ENCODE measurements around the gene BACH1. TPM values are rescaled to one million over a fixed set of nuclear protein-coding genes. Genes with fewer than 3 reads are reported as not detected.

The BACH1 gene
- total and polyA plus RNA-seq, 10 of the 15 experiments (the other 5 are each of a cell fraction or from before 2014, with no cell fraction given) = 3.2 to 25.7 (median 10.5) TPM

DNA sequence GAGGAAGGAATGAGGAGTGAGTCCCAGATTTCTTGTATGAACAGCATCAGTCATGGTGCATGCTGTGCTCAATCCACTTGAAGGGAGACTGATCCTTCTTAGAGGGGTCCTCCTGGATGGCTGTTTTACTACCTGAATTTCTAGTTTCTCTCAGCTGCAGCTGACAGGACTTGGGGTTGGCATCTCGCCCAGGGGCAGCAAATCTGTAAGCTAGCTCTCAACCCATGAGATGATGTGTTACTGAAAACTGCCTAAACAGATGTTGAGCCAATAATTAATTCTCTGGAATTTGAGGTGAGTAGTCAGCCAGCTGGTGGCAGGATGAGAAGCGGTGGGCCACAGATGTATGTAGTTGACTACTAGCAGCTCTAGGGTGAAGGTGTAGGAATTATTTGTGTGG, 19.6 kb downstream of the BACH1 start:
- Histone ChIP-seq H3K79me2 (ENCODE audit: control insufficient read depth, insufficient read depth, low read length) (peaks cover 77% of the 10 kb centered on the region), H3K4me2 (ENCODE audit: control insufficient read depth, insufficient read depth) (no peak overlapping the region), H3K36me3 (ENCODE audit: control insufficient read depth in 2 of 2, insufficient read depth in 2 of 2, low read length in 1 of 2) (peaks cover 1 to 2% of the 10 kb centered on the region in 2 experiments; a peak in 2 of 4 replicates), H3K9ac (ENCODE audit: control insufficient read depth, insufficient read depth, low read length) (no peak overlapping the region), H2AFZ (ENCODE audit: control insufficient read depth, low read depth, low read length) (no peak overlapping the region), H3K27ac (ENCODE audit: control insufficient read depth, insufficient read depth) (no peak overlapping the region), H4K20me1 (ENCODE audit: control insufficient read depth, insufficient read depth) (no peaks in the 10 kb centered on the region), H3K4me1 (ENCODE audit: control insufficient read depth, insufficient read depth, low read length) (no peaks in the 10 kb centered on the region), H3K27me3 (replicated peaks in 1 of 2; ENCODE audit: control insufficient read depth in 2 of 2, insufficient read depth in 2 of 2, low read length in 1 of 2) (no peaks in the 10 kb centered on the region), H3K9me3 (replicated peaks; ENCODE audit: control insufficient read depth, insufficient read depth, low read length) (peaks cover 1% of the 10 kb centered on the region; the same call in 1 of the 3 replicates), H3K4me3 (no peak overlapping the region)
- 98% methylated on average over 2 of the region's 2 CpGs for WGBS (ENCODE audit: insufficient coverage, insufficient replicate concordance, low lambda C conversion rate, missing lambda C conversion rate)
- FAIRE-seq = no peak
- DNase-seq (ENCODE audit: low read depth, low spot score) = no peak
- CTCF ChIA-PET = interaction anchor here (0.6 to 1.5 kb wide), 5 partner anchors 12 to 231 kb away, joined by 3 to 4 read pairs (median 3); no protein-coding TSS in a partner anchor
- TF ChIP-seq SRF (IDR thresholded peaks at IDR 0.05; ENCODE audit: low read depth in 2 of 2, low read length in 2 of 2) (no peak), CEBPB (IDR thresholded peaks at IDR 0.05; ENCODE audit: borderline replicate concordance in 1 of 2, low read depth in 2 of 2, low read length in 2 of 2) (no peak), ZZZ3 (IDR thresholded peaks at IDR 0.05; ENCODE audit: control insufficient read depth, insufficient read length, low read depth) (no peak), CBFB (IDR thresholded peaks at IDR 0.05; ENCODE audit: low read depth) (no peak), CREB1 (IDR thresholded peaks at IDR 0.05; ENCODE audit: low read depth) (no peak)
- TF ChIP-seq, protein P1, sequence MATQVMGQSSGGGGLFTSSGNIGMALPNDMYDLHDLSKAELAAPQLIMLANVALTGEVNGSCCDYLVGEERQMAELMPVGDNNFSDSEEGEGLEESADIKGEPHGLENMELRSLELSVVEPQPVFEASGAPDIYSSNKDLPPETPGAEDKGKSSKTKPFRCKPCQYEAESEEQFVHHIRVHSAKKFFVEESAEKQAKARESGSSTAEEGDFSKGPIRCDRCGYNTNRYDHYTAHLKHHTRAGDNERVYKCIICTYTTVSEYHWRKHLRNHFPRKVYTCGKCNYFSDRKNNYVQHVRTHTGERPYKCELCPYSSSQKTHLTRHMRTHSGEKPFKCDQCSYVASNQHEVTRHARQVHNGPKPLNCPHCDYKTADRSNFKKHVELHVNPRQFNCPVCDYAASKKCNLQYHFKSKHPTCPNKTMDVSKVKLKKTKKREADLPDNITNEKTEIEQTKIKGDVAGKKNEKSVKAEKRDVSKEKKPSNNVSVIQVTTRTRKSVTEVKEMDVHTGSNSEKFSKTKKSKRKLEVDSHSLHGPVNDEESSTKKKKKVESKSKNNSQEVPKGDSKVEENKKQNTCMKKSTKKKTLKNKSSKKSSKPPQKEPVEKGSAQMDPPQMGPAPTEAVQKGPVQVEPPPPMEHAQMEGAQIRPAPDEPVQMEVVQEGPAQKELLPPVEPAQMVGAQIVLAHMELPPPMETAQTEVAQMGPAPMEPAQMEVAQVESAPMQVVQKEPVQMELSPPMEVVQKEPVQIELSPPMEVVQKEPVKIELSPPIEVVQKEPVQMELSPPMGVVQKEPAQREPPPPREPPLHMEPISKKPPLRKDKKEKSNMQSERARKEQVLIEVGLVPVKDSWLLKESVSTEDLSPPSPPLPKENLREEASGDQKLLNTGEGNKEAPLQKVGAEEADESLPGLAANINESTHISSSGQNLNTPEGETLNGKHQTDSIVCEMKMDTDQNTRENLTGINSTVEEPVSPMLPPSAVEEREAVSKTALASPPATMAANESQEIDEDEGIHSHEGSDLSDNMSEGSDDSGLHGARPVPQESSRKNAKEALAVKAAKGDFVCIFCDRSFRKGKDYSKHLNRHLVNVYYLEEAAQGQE (IDR thresholded peaks at IDR 0.05; ENCODE audit: low read depth, low read length) = no peak
- TF ChIP-seq, protein P2, sequence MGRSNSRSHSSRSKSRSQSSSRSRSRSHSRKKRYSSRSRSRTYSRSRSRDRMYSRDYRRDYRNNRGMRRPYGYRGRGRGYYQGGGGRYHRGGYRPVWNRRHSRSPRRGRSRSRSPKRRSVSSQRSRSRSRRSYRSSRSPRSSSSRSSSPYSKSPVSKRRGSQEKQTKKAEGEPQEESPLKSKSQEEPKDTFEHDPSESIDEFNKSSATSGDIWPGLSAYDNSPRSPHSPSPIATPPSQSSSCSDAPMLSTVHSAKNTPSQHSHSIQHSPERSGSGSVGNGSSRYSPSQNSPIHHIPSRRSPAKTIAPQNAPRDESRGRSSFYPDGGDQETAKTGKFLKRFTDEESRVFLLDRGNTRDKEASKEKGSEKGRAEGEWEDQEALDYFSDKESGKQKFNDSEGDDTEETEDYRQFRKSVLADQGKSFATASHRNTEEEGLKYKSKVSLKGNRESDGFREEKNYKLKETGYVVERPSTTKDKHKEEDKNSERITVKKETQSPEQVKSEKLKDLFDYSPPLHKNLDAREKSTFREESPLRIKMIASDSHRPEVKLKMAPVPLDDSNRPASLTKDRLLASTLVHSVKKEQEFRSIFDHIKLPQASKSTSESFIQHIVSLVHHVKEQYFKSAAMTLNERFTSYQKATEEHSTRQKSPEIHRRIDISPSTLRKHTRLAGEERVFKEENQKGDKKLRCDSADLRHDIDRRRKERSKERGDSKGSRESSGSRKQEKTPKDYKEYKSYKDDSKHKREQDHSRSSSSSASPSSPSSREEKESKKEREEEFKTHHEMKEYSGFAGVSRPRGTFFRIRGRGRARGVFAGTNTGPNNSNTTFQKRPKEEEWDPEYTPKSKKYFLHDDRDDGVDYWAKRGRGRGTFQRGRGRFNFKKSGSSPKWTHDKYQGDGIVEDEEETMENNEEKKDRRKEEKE (IDR thresholded peaks at IDR 0.05) = no peak
- intact Hi-C loops (cut with micrococcal nuclease; ENCODE audit: unreplicated experiment) = no loop called here
- BruUV-seq (replicated peaks) = no TSS peak
- POLR2A ChIA-PET = interaction anchor here (1.0 to 1.2 kb wide), 3 partner anchors 9 to 18 kb away, joined by 3 to 4 read pairs (median 4); no protein-coding TSS in a partner anchor
- SMC1A ChIA-PET (ENCODE audit: uncharacterized antibody, unreplicated experiment) = interaction anchor here (0.9 to 2.0 kb wide), 6 partner anchors 9 to 53 kb away, joined by 3 to 11 read pairs (median 4); no protein-coding TSS in a partner anchor
- in situ Hi-C loops (cut with MboI) = no loop called here
- RAD21 ChIA-PET (ENCODE audit: unreplicated experiment) = interaction anchor here (0.6 to 1.1 kb wide), 4 partner anchors 18 to 246 kb away, joined by 3 read pairs; no protein-coding TSS in a partner anchor
- ATAC-seq = no peak; the same call in 2 of the 3 replicates

Measured in GM12878 (cell line).